ENCODE measurements around the gene TMEM135. TPM values are rescaled to one million over a fixed set of nuclear protein-coding genes. Genes with fewer than 3 reads are reported as not detected.

Gene TMEM135
- total and polyA plus RNA-seq, 2 donors (not counting 1 experiment from before 2014, with no cell fraction given): 2.7 to 19.5 TPM

GRCh38 chr11:87369888-87370287 lies 332.2 kb downstream of the TMEM135 start:
- Mint-ChIP-seq H3K27ac (no peak overlapping the region), H3K9me3 (ENCODE audit: insufficient read depth) (no peaks in the 10 kb centered on the region), H3K4me3 (no peak overlapping the region), H3K27me3 (peaks cover 5% of the 10 kb centered on the region), H3K4me1 (no peaks in the 10 kb centered on the region)
- intact Hi-C loops (cut with micrococcal nuclease): no loop called here
- Histone ChIP-seq H3K36me3 (replicated peaks in 1 of 2; ENCODE audit: control extremely low read depth in 1 of 2, control insufficient read depth in 1 of 2, extremely low read depth in 1 of 2, insufficient read depth in 2 of 2, low read length in 1 of 2) (no peaks in the 10 kb centered on the region), H3K4me3 (ENCODE audit: control extremely low read depth in 1 of 5, extremely low read depth in 1 of 5, insufficient read depth in 1 of 5, low read depth in 2 of 5, low read length in 4 of 5) (no peak overlapping the region), H3K4me1 (ENCODE audit: control insufficient read depth in 2 of 2, insufficient read depth in 2 of 2, low read length in 2 of 2) (no peaks in the 10 kb centered on the region), H4K20me1 (ENCODE audit: control insufficient read depth, insufficient read depth, low read length, poor library complexity, severe bottlenecking) (no peaks in the 10 kb centered on the region), H3K4me2 (replicated peaks; ENCODE audit: low read depth, low read length, poor library complexity, severe bottlenecking) (no peak overlapping the region), H3K9me3 (ENCODE audit: control extremely low read depth in 1 of 3, control insufficient read depth in 2 of 3, insufficient read depth in 1 of 3, low read length in 2 of 3) (no peaks in the 10 kb centered on the region), H3K27me3 (replicated peaks in 1 of 4; ENCODE audit: control extremely low read depth in 1 of 4, control insufficient read depth in 3 of 4, insufficient read depth in 4 of 4, low read length in 3 of 4) (peaks cover 0 to 6% (median 0%) of the 10 kb centered on the region in 4 experiments), H3K79me2 (ENCODE audit: control insufficient read depth, insufficient read depth, low read length) (no peaks in the 10 kb centered on the region), H3K27ac (ENCODE audit: low read length in 2 of 2) (no peak overlapping the region), H3K9ac (ENCODE audit: low read length) (no peak overlapping the region), H2AFZ (ENCODE audit: insufficient read depth, low read depth, low read length, poor library complexity, severe bottlenecking) (no peak overlapping the region)
- WGBS (ENCODE audit: insufficient coverage): 82% methylated on average over 3 of the region's 4 CpGs
- ChIA-PET CTCF (no interaction called here), POLR2A (no interaction called here)
- ATAC-seq (ENCODE audit: low read depth) (no peak), DNase-seq (no peak)
- TF ChIP-seq EZH2 (IDR thresholded peaks at IDR 0.05; ENCODE audit: borderline replicate concordance, insufficient read depth, low read depth, low read length, poor library complexity, severe bottlenecking) (no peak), CTCF (IDR thresholded peaks at IDR 0.05) (no peak)

GRCh38 chr11:87372065-87372464 lies 334.3 kb downstream of the TMEM135 start:
- CTCF ChIA-PET: no interaction called here
- no peak for TF ChIP-seq EZH2 (IDR thresholded peaks at IDR 0.05; ENCODE audit: borderline replicate concordance, insufficient read depth, low read depth, low read length, poor library complexity, severe bottlenecking)
- no peak for TF ChIP-seq CTCF (IDR thresholded peaks at IDR 0.05)
- no peaks in the 10 kb centered on the region for H3K4me1 Mint-ChIP-seq

More at GRCh38 chr11:87372065-87372464, 334.3 kb downstream of the TMEM135 start:
- Histone ChIP-seq H2AFZ (ENCODE audit: insufficient read depth, low read depth, low read length, poor library complexity, severe bottlenecking) (no peak overlapping the region), H3K27ac (ENCODE audit: low read length in 2 of 2) (no peak overlapping the region), H4K20me1 (ENCODE audit: control insufficient read depth, insufficient read depth, low read length, poor library complexity, severe bottlenecking) (no peaks in the 10 kb centered on the region), H3K79me2 (ENCODE audit: control insufficient read depth, insufficient read depth, low read length) (no peaks in the 10 kb centered on the region), H3K9me3 (ENCODE audit: control extremely low read depth in 1 of 3, control insufficient read depth in 2 of 3, insufficient read depth in 1 of 3, low read length in 2 of 3) (no peaks in the 10 kb centered on the region), H3K4me1 (ENCODE audit: control insufficient read depth in 2 of 2, insufficient read depth in 2 of 2, low read length in 2 of 2) (no peaks in the 10 kb centered on the region), H3K36me3 (replicated peaks in 1 of 2; ENCODE audit: control extremely low read depth in 1 of 2, control insufficient read depth in 1 of 2, extremely low read depth in 1 of 2, insufficient read depth in 2 of 2, low read length in 1 of 2) (no peaks in the 10 kb centered on the region), H3K27me3 (replicated peaks in 1 of 4; ENCODE audit: control extremely low read depth in 1 of 4, control insufficient read depth in 3 of 4, insufficient read depth in 4 of 4, low read length in 3 of 4) (peaks cover 0 to 4% (median 0%) of the 10 kb centered on the region in 4 experiments), H3K9ac (ENCODE audit: low read length) (no peak overlapping the region), H3K4me2 (replicated peaks; ENCODE audit: low read depth, low read length, poor library complexity, severe bottlenecking) (no peak overlapping the region), H3K4me3 (ENCODE audit: control extremely low read depth in 1 of 5, extremely low read depth in 1 of 5, insufficient read depth in 1 of 5, low read depth in 2 of 5, low read length in 4 of 5) (no peak overlapping the region)
- peaks cover 7% of the 10 kb centered on the region for H3K27me3 Mint-ChIP-seq
- ATAC-seq (ENCODE audit: low read depth): no peak
- H3K4me3 Mint-ChIP-seq: no peak overlapping the region
- no peaks in the 10 kb centered on the region for H3K9me3 Mint-ChIP-seq (ENCODE audit: insufficient read depth)
- POLR2A ChIA-PET: no interaction called here
- no peak for DNase-seq
- no peak overlapping the region for H3K27ac Mint-ChIP-seq
- WGBS (ENCODE audit: insufficient coverage): no CpG with 5 or more reads among the region's 3 CpGs
- intact Hi-C loops (cut with micrococcal nuclease): no loop called here

Other genes with a start within 250 kb of the TMEM135 start
- gene PRSS23, start 237.4 kb upstream of the TMEM135 start, total RNA-seq: not detected in 2 replicates
- gene PRSS23, start 237.4 kb upstream of the TMEM135 start, polyA plus RNA-seq: 0.03 TPM in 2 replicates
- 0.02 and 0.15 TPM in 2 replicates for gene FZD4, start 82.5 kb upstream of the TMEM135 start, total RNA-seq
- gene FZD4, start 82.5 kb upstream of the TMEM135 start, polyA plus RNA-seq: 0.01 and 0.03 TPM in 2 replicates